IgD-negative memory B cell (primary cell): ENCODE data around the gene ERCC8. TPM values are rescaled to one million over a fixed set of nuclear protein-coding genes. Genes with fewer than 3 reads are reported as not detected.
A peak's percentile ranks its signal among the peaks of the same experiment; 100 is the strongest.
"Not testable (repeated sequence)": the region's sequence is repeated elsewhere in the genome, so short reads cannot be mapped to it uniquely, and the experiment has no call there.

Source experiments
- H3K27ac Mint-ChIP-seq, 3 donors: one replicate each; pipeline ENCODE4 v1.8.0; 2020 to 2022; ENCODE audit warnings: mild to moderate bottlenecking in 3 of 3, mixed read lengths in 3 of 3, moderate library complexity in 1 of 3
- H3K27me3 Mint-ChIP-seq: one replicate; pipeline ENCODE4 v1.8.0; 2021; ENCODE audit warnings: mixed read lengths
- H3K36me3 Mint-ChIP-seq: one replicate; pipeline ENCODE4 v1.8.0; 2020; ENCODE audit warnings: mild to moderate bottlenecking, mixed read lengths
- H3K4me1 Mint-ChIP-seq, 3 donors: one replicate each; pipeline ENCODE4 v1.8.0; 2020 to 2022; ENCODE audit warnings: mixed read lengths in 3 of 3, mild to moderate bottlenecking in 1 of 3
- H3K4me3 Mint-ChIP-seq, 4 donors: one replicate each; pipeline ENCODE4 v1.8.0; 2020 to 2022; ENCODE audit warnings: mild to moderate bottlenecking in 4 of 4, mixed read lengths in 4 of 4, moderate library complexity in 3 of 4
- H3K9me3 Mint-ChIP-seq, 3 donors: one replicate each; pipeline ENCODE4 v1.8.0; 2020 to 2021; ENCODE audit warnings: mixed read lengths in 3 of 3, mild to moderate bottlenecking in 1 of 3
- polyA plus RNA-seq: library from polyadenylated mRNA; unstranded; fragments of 300-500 nt; fragmentation: Illumina TruSeq; gene quantifications from one replicate; pipeline ENCODE4 v1.2.3, GENCODE V29; 2021

Gene ERCC8, protein sequence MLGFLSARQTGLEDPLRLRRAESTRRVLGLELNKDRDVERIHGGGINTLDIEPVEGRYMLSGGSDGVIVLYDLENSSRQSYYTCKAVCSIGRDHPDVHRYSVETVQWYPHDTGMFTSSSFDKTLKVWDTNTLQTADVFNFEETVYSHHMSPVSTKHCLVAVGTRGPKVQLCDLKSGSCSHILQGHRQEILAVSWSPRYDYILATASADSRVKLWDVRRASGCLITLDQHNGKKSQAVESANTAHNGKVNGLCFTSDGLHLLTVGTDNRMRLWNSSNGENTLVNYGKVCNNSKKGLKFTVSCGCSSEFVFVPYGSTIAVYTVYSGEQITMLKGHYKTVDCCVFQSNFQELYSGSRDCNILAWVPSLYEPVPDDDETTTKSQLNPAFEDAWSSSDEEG
- 12.0 TPM for polyA plus RNA-seq

DNA sequence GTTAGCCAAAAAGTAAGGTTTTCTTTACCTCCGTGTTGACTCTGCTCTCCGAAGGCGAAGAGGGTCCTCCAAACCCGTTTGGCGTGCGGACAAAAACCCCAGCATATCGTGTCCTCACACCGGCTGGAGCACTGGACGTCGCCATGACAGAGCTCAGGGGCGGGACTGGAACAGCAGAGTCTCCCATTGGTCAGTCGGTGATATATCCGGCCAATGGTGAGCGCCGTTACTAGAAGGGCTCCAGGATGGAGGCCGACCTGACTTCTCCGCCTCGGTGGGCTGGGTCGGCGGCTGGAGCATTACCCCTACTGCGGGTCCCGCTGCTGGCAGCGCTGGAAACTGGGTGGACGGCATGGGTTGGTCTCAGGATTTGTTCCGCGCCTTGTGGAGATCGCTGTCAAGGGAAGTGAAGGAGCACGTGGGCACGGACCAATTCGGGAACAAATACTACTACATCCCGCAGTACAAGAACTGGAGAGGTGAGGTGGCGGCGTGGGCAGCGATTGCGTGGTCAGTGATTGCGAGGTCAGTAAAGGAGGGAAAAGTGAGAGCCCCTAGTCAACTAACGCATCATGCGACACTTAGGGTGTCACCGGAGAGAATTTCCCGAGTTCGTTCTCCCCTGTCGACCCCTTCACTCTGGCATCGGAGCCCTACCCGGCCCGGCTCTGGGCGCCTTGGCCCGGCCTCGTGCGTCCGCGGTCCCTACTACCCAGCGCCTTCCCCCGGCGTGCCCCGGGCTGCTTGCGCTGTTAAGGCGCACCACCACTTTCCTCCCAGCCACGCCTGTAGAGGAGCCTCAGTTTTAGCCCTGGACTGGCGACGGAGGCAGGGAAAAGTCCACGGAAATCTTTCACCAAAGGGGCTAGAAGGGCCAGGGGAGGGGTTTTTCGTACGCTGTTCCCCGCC, at the start of gene ERCC8, which contains the start of gene NDUFAF2:
TSS of gene ERCC8 (minus strand) at position 167 of the 909 bp plus-strand sequence. CDS start at position 105, 62 bp downstream.
TSS of gene NDUFAF2 (plus strand) at position 302 of the 909 bp plus-strand sequence. CDS start at position 353, 51 bp downstream.
- Mint-ChIP-seq H3K27me3 (no peaks in the 10 kb centered on the region), H3K4me1 (peaks cover 12 to 28% (median 26%) of the 10 kb centered on the region in 3 donors), H3K9me3 (peaks cover 0 to 3% (median 2%) of the 10 kb centered on the region in 3 donors), H3K4me3 (no peak within 1 kb of the TSS), H3K27ac (peak within 1 kb of the TSS in 2 of 3 donors; percentile 69 to 95), H3K36me3 (no peaks in the 10 kb centered on the region)

DNA sequence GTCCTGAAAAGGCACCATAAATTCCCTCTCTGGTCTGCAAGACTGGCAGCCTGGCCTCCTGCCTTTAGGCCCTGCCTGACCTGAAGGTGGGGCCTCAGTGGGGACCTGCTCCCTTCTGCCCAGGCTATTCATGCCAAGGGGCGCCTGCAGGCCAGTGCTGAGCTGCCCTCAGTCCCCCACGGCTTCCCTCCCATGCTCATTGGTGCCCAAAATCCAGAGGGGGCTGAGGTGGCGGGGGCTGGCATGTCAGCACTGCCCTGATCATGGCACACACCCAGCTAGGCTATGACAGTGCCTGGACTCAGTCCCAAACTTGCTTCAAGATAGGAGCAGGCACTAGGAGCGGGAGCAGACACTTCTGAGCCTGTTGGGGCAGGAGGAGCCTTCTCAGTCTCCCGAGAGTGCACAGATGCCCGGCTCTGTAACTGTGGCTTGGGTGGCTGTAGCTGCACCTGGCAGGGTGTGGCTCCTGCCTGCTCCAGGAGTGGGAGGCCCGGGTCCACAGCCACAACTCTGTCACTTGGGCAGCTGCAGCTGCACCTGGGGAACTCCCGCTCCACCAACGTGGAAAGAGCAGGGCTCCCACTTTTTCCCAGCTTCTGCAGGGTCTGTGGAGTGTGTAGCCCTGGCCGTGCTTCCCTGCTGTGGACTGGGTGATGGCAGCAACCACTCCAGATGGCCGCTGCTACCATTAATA, 49.2 kb upstream of the ERCC8 start:
- peaks cover 0 to 9% (median 7%) of the 10 kb centered on the region in 3 donors for H3K4me1 Mint-ChIP-seq
- no peak overlapping the region for H3K27ac Mint-ChIP-seq
- no peak overlapping the region for H3K4me3 Mint-ChIP-seq
- peaks cover 9% of the 10 kb centered on the region for H3K36me3 Mint-ChIP-seq
- no peaks in the 10 kb centered on the region for H3K27me3 Mint-ChIP-seq
- H3K9me3 Mint-ChIP-seq: peaks cover 6 to 12% (median 11%) of the 10 kb centered on the region in 3 donors

- Mint-ChIP-seq H3K27ac (no peak overlapping the region), H3K36me3 (peaks cover 9% of the 10 kb centered on the region), H3K4me1 (peaks cover 0 to 9% (median 7%) of the 10 kb centered on the region in 3 donors), H3K4me3 (peak overlapping the region in 1 of 4 donors; percentile 79), H3K9me3 (peaks cover 8 to 12% (median 11%) of the 10 kb centered on the region in 3 donors), H3K27me3 (no peaks in the 10 kb centered on the region)
These were observed 48.6 kb upstream of the ERCC8 start for GRCh38 chr5:60993425-60993824.

- Mint-ChIP-seq H3K27ac (no peak overlapping the region), H3K9me3 (peaks cover 9 to 12% (median 11%) of the 10 kb centered on the region in 3 donors), H3K4me3 (no peak overlapping the region)
These were observed 48.0 kb upstream of the ERCC8 start for GRCh38 chr5:60992871-60993270.

GRCh38 chr5:60989790-60990189, 44.9 kb upstream of the ERCC8 start:
- Mint-ChIP-seq H3K27ac (no peak overlapping the region), H3K27me3 (no peaks in the 10 kb centered on the region), H3K4me1 (peaks cover 10 to 14% (median 11%) of the 10 kb centered on the region in 3 donors), H3K36me3 (peaks cover 12% of the 10 kb centered on the region), H3K4me3 (no peak overlapping the region), H3K9me3 (peaks cover 16 to 26% (median 22%) of the 10 kb centered on the region in 3 donors)

More at GRCh38 chr5:60992871-60993270, 48.0 kb upstream of the ERCC8 start:
- peaks cover under 1 to 11% (median 9%) of the 10 kb centered on the region in 3 donors for H3K4me1 Mint-ChIP-seq
- no peaks in the 10 kb centered on the region for H3K27me3 Mint-ChIP-seq
- H3K36me3 Mint-ChIP-seq: peaks cover 9% of the 10 kb centered on the region

DNA sequence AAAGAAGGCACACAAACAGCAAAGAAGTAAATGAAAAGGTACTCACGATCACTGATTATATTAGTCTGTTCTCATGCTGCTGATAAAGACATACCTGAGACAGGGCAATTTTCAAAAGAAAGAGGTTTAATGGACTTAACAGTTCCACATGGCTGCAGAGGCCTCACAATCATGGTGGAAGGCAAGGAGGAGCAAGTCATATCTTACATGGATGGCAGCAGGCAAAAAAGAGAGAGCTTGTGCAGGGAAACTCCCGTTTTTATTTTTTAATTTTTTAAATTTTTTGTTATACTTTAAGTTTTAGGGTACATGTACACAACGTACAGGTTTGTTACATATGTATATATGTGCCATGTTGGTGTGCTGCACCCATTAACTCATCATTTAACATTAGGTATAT, 37.3 kb upstream of the ERCC8 start:
- not testable (repeated sequence) for H3K4me1 Mint-ChIP-seq, H3K36me3 Mint-ChIP-seq, H3K27ac Mint-ChIP-seq, H3K4me3 Mint-ChIP-seq, H3K27me3 Mint-ChIP-seq
- H3K9me3 Mint-ChIP-seq: peaks cover 5 to 30% (median 16%) of the 10 kb centered on the region in 3 donors

DNA sequence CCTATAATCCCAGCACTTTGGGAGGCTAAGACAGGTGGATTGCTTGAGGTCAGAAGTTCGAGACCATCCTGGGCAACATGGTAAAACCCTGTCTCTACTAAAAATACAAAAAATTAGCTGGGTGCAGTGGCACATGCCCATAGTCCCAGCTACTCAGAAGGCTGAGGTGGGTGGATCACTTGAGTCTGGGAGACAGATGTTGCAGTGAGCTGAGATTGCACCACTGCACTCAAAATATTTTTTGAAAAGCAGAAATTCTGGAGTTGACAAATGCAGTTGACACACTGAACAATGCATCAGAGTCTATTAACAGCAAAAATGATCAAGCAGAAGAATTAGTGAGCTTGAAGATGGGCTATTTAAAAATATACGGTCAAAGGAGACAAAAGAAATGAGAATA, 35.6 kb upstream of the ERCC8 start:
- Mint-ChIP-seq H3K36me3 (peaks cover 4% of the 10 kb centered on the region), H3K27me3 (no peaks in the 10 kb centered on the region), H3K4me3 (no peak overlapping the region), H3K4me1 (peaks cover 0 to 1% (median 0%) of the 10 kb centered on the region in 3 donors), H3K9me3 (peaks cover 0 to 20% (median 13%) of the 10 kb centered on the region in 3 donors), H3K27ac (peak overlapping the region in 1 of 3 donors; percentile 39)

DNA sequence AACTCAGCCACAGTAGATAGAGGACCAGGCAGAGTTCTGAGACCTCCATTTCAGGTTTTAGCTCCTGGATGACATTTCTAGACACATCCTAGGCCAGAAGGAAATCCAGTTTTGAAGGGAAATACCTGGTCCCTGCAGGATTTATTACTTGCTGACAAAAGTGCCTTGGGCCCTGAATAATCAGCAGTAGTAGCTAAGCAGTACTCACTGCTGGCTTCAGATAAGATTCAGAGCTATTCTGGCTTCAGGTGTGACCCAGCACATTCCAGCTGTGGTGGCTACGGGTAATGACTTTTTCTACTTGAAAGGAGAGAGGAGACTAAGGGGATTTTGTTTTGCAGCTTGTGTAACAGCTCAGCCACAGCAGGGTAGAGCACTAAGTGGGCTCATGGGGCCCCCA, 34.1 kb upstream of the ERCC8 start:
- Mint-ChIP-seq H3K27ac (no peak overlapping the region), H3K4me3 (no peak overlapping the region), H3K27me3 (no peaks in the 10 kb centered on the region), H3K36me3 (peaks cover 10% of the 10 kb centered on the region), H3K9me3 (peaks cover 0 to 20% (median 11%) of the 10 kb centered on the region in 3 donors), H3K4me1 (peaks cover 0 to 7% (median 1%) of the 10 kb centered on the region in 3 donors)

GRCh38 chr5:60977956-60978737, 33.3 kb upstream of the ERCC8 start:
- Mint-ChIP-seq H3K36me3 (peaks cover 10% of the 10 kb centered on the region), H3K9me3 (peaks cover 0 to 20% (median 11%) of the 10 kb centered on the region in 3 donors), H3K4me1 (peaks cover 0 to 7% (median 1%) of the 10 kb centered on the region in 3 donors), H3K27ac (no peak overlapping the region), H3K4me3 (no peak overlapping the region), H3K27me3 (no peaks in the 10 kb centered on the region)

DNA sequence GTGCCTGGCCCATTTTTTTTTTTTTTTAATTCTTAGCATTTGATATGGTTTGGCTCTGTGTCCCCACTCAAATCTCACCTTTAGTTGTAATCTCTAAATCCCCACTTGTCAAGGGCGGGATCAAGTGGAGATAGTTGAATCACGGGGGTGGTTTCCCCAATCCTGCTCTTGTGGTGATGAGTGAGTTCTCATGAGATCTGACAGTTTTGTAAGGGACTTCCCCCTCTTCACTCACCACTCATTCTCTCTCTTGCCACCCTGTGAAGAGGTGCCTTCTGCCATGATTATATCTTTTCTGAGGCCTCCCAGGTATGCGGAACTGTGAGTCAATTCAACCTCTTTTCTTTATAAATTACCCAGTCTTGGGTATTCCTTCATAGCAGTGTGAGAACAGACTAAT, 27.4 kb upstream of the ERCC8 start:
- Mint-ChIP-seq H3K4me1 (peaks cover 0 to 10% (median 8%) of the 10 kb centered on the region in 3 donors), H3K4me3 (peak overlapping the region in 2 of 4 donors; percentile 3 to 74), H3K27ac (peak overlapping the region in 2 of 3 donors; percentile 8 to 63), H3K9me3 (peaks cover 2 to 18% (median 14%) of the 10 kb centered on the region in 3 donors), H3K36me3 (peaks cover 21% of the 10 kb centered on the region), H3K27me3 (no peaks in the 10 kb centered on the region)

- Mint-ChIP-seq H3K9me3 (peaks cover 2 to 8% (median 3%) of the 10 kb centered on the region in 3 donors), H3K36me3 (peaks cover 5% of the 10 kb centered on the region), H3K27ac (no peak overlapping the region), H3K4me1 (peaks cover 0 to 5% (median 0%) of the 10 kb centered on the region in 3 donors), H3K4me3 (no peak overlapping the region), H3K27me3 (no peaks in the 10 kb centered on the region)
These were observed 16.8 kb upstream of the ERCC8 start for GRCh38 chr5:60961685-60962084.

GRCh38 chr5:60960591-60960990, 15.7 kb upstream of the ERCC8 start:
- H3K4me1 Mint-ChIP-seq: peaks cover 0 to 6% (median 0%) of the 10 kb centered on the region in 3 donors
- no peaks in the 10 kb centered on the region for H3K36me3 Mint-ChIP-seq
- H3K4me3 Mint-ChIP-seq: no peak overlapping the region
- H3K27me3 Mint-ChIP-seq: no peaks in the 10 kb centered on the region
- H3K9me3 Mint-ChIP-seq: peaks cover 0 to 2% (median 0%) of the 10 kb centered on the region in 3 donors
- H3K27ac Mint-ChIP-seq: no peak overlapping the region

- Mint-ChIP-seq H3K36me3 (no peaks in the 10 kb centered on the region), H3K4me3 (no peak overlapping the region), H3K27ac (no peak overlapping the region), H3K4me1 (peaks cover 0 to 4% (median 4%) of the 10 kb centered on the region in 3 donors), H3K9me3 (peaks cover 0 to 6% (median 0%) of the 10 kb centered on the region in 3 donors), H3K27me3 (no peaks in the 10 kb centered on the region)
These were observed 14.3 kb upstream of the ERCC8 start for GRCh38 chr5:60959156-60959555.
